ENCODE results near the gene MFNG.

Gene MFNG

DNA sequence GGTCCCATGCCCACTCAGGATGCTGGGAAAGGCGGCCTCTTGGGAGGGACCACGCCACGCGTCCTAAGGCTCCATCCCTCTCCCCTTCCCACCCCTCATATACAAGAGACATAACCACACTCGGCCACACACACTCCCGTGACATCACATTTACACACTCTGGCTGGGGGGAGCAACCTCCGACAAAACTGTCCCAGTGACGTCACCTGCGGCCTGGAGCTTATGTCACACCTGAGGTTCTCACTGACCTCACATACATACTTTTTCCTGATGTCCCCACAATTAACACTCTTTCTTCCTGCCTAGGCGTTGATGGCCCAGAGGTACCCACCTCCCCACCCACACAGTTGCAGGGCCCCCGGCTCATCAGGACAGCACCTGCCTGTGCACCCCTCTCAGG lies 60.8 kb downstream of the MFNG start:
- DNase-seq (ENCODE audit: low read depth, low spot score), result no peak

- no peak for DNase-seq (ENCODE audit: low read depth, low spot score)
These were observed 62.9 kb downstream of the MFNG start for GRCh38 chr22:37423283-37423682.

GRCh38 chr22:37421468-37421877 lies 64.7 kb downstream of the MFNG start:
- DNase-seq (ENCODE audit: low read depth, low spot score), result no peak

DNA sequence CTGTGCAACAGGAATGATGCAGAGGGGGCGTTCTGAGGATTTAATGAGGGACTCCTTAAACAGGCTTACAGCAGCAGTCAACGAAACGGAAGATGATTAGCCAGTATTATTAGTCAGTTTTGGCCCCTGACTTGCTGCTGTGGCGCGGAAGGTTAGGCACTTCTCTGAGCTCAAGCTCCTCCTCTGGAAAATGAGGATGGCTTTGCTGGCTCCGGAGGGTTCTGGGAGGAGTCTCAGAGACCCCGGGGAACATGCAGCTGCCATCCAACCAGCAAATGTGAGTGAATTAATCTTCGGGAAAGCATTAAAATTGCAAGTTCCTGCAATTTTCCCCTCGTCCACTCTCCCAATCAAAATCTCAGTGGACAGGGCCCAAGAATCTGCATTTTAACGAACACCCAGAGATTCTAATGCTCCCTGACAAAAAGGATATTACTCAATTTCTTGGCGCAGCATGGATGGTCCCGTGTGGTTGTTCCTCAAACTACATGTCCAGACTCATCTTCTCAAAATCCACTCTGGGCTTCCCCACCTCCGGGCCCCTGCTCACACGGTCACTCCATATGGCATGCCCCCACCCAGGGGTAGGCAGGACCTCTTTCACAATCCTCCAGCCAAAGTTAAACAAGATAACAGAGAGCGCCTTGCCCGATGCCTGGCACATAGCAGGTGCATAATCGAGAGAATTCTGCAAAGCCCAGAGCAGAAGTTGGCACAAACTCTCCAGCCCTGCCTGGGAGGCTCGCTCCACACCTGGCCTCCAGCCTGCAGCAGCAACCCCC lies 65.3 kb downstream of the MFNG start:
- DNase-seq (ENCODE audit: low read depth, low spot score), result no peak

GRCh38 chr22:37419969-37420685 lies 66.1 kb downstream of the MFNG start:
- DNase-seq (ENCODE audit: low read depth, low spot score), result no peak

GRCh38 chr22:37419370-37419968 lies 66.7 kb downstream of the MFNG start:
- no peak for DNase-seq (ENCODE audit: low read depth, low spot score)
